Inferior parietal cortex (tissue), 1 donor: ENCODE results near the gene TMEM213.

ENCODE experiments used
- DNase-seq: peaks from one replicate; pipeline ENCODE4 v3.0.0-alpha.2; 2016; ENCODE audit errors: extremely low spot score

Gene TMEM213

DNA sequence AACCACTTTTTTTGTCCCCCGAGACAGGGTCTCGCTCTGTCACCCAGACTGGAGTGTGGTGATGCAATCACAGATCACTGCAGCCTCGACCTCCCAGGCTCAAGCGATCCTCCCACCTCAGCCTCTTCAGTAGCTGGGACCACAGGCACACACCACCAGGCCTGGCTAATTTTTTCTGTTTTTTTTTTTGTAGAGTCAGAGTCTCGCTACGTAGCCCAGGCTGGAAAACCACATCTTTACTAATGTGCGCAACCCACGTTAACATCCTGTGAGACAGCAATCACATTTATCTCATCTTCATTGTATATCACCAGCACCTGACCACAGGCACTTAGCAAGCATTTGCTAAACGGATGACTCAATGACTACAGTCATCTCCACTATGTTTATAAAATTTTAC is 78.0 kb downstream of the TMEM213 start:
- DNase-seq = no peak

GRCh38 chr7:138876326-138876725 is 78.5 kb downstream of the TMEM213 start:
- DNase-seq = no peak

DNA sequence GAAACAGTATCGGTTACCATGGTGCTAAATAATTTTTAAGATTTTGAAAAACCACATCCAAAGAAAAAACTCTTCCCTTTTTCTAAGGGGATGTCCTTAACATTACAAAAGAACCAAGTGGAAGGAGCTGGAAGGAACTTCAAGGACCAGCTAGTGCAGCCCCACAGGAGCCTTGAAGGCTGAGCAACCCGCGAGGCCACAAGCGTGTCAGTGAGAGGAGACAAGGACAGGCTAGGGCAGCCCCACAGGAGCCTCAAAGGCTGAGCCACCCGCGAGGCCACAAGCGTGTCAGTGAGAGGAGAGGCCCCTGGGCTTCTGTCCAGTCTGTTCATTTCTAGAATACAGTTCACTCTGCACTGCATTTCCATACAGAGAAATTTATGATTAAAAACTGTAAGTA is 80.3 kb downstream of the TMEM213 start:
- no peak for DNase-seq

DNA sequence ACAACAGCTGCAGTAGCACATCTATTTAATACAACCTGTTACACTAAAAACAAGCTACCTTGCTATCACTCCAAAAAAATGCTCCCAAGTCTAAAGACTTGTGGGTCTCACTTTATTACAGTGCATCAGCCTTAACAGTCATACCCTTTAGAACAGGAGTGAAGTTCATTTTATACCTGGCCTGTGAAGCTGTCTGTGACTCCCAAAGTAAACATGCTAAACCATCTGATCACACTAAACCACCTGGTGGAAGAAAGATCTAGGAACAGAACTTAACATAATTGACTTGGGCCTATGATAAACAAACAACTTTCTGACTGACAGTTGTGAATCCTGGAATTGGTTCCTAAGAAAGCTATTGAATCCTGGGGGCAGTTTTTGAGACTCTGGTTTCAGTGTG is 81.1 kb downstream of the TMEM213 start:
- no peak for DNase-seq

GRCh38 chr7:138879356-138879755 is 81.6 kb downstream of the TMEM213 start:
- no peak for DNase-seq

- DNase-seq = no peak
These were observed 83.2 kb downstream of the TMEM213 start for GRCh38 chr7:138880881-138881578.

GRCh38 chr7:138881579-138882188 is 83.9 kb downstream of the TMEM213 start:
- DNase-seq = no peak

DNA sequence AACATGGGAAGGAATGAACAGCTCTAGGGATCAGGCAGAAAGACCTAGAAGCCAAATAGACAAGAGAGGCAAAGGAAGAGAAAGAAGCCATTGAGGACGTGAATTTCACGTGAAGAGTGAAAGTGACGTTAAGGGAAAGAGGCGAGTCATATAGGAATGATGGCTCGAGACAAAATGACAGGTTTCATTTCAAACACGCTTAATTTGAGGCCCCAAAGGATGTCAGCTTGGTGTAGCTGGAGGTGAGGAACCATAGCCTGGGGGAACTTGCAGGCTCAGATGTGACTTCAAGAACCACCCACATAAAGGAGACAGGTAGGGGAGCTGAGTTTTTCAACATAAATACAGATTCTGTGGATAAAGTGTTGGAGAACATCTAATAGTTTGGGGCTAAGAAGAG is 84.5 kb downstream of the TMEM213 start:
- no peak for DNase-seq

- DNase-seq = no peak
These were observed 87.8 kb downstream of the TMEM213 start for GRCh38 chr7:138885383-138886147.

DNA sequence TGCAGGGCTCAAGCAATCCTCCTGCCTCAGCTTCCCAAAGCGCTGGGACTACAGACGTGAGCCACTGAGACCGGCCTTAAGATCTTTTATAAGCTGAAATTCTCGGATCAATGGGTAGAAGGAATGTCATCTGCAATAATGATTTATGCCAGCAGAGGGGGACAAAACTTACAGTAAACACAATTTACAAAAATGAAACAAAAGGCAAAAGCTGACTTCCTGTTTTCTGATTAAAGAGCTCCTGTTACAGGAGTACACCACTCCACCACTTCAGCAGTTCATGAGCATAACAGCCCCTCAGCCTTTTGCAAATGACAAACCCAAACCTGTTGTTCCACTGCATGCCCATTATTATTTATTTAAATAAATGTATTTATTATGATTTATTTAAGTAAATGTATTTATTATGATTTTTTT is 88.7 kb downstream of the TMEM213 start:
- DNase-seq = peak; percentile 71

DNA sequence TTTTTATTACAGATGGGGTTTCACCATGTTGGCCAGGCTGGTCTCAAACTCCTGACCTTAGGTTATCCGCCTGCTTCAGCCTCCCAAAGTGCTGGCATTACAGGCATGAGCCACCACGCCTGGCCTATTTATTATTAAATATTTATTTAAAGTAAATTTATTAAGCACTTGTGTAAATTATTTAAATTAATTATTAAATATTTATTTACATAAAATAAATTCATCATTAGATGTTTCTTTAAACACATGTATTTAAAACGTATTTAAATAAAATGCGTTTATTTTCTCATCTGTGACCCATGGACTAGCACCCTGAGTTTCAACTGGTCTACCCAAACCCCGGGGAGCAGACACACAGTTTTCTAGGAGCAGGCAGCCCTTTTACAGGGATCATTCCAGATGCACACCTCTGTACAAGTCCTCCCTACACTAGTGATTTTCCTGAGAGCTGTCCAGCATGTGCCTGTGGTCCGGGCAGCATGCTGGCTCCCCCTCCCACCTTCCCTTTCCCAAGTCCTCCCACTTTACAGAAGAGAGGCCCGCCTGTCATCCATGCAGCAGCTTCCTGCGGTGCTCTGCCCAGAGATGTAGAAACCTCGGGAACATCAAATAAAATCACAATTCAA is 89.4 kb downstream of the TMEM213 start:
- DNase-seq = no peak
